OCI-LY3 (cell line): ENCODE data around the gene C12orf54.

Source experiments
- EZH2phosphoT487 ChIP-seq: fragments of 200-600 bp; shearing (Covaris generic); IDR thresholded peaks from 2 replicates; pipeline ENCODE4 v1.6.1; 2018; ENCODE audit warnings: antibody characterized with exemption, mixed run types, low read depth
- TF ChIP-seq, protein P1 (sequence below): fragments of 200-600, 300-600 bp; sonication (generic); IDR thresholded peaks from 2 replicates; pipeline ENCODE4 v1.5.1; 2014; ENCODE audit warnings: antibody characterized with exemption, low read length, low read depth

DNA sequence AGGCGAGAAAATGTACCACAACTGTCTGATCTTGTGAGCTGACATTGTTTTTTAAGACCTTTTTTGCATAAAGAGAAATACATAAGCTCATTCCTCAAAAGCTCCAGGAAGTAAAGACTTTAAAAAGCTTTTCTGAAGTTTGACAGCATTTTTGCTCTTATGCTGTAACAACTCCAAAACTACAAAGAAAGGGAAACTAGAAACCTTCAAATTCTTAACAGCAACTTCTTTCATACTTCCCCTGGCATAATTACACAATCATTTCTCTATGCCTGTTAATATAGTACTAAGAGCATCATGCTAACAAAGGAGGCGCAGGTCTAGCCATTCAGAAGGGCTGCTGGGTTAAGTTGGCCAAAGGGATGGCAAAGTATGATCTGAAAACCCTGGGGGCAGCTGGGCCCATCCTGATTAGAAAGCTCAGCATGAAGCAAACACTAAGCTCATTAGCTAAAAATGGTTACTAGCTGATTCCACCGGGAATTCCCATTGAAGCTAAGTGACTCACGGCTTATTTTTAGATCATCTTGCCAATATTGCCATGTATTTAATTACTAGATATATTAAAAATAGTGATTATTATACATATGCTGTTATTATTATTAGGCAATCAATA, 36.0 kb upstream of the C12orf54 start:
- TF ChIP-seq, protein P1, sequence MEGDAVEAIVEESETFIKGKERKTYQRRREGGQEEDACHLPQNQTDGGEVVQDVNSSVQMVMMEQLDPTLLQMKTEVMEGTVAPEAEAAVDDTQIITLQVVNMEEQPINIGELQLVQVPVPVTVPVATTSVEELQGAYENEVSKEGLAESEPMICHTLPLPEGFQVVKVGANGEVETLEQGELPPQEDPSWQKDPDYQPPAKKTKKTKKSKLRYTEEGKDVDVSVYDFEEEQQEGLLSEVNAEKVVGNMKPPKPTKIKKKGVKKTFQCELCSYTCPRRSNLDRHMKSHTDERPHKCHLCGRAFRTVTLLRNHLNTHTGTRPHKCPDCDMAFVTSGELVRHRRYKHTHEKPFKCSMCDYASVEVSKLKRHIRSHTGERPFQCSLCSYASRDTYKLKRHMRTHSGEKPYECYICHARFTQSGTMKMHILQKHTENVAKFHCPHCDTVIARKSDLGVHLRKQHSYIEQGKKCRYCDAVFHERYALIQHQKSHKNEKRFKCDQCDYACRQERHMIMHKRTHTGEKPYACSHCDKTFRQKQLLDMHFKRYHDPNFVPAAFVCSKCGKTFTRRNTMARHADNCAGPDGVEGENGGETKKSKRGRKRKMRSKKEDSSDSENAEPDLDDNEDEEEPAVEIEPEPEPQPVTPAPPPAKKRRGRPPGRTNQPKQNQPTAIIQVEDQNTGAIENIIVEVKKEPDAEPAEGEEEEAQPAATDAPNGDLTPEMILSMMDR: no peak
- no peak for TF ChIP-seq EZH2phosphoT487
